Inflammatory macrophage (primary cell): ENCODE measurements around the gene TMEM198.
A peak's percentile ranks its signal among the peaks of the same experiment; 100 is the strongest.

Experiments used
- DNase-seq, 2 donors: peaks; one replicate each; pipeline ENCODE4 v3.0.0-alpha.2; 2020 to 2022
- total RNA-seq, 18 experiments: gene quantifications; one replicate each; lab custom pipeline; 2026; ENCODE audit warnings: mixed read lengths in 6 of 18, inconsistent platforms in 2 of 18; lab: John Stamatoyannopoulos, UW

Gene TMEM198
- total RNA-seq: 0 to 0.49 (median 0.13) reads per million in 18 experiments

- DNase-seq: peak; percentile 85 to 93
Measured at GRCh38 chr2:219543596-219544358, at the start of gene TMEM198, which contains the start of gene CHPF. TMEM198 (plus strand) TSS chr2:219544028; CDS start chr2:219544728, 700 bp downstream. CHPF (minus strand) TSS chr2:219543809; CDS start chr2:219543538, 271 bp downstream.

- no peak for DNase-seq
Measured at GRCh38 chr2:219494952-219495530, 48.8 kb upstream of the TMEM198 start.

GRCh38 chr2:219495531-219496122 lies 48.2 kb upstream of the TMEM198 start:
- peak; percentile 37 to 51 for DNase-seq

- no peak for DNase-seq
Measured at GRCh38 chr2:219496247-219496824, 47.5 kb upstream of the TMEM198 start.

- no peak for DNase-seq
Measured at GRCh38 chr2:219496825-219497494, 46.9 kb upstream of the TMEM198 start.

GRCh38 chr2:219497495-219498279 lies 46.1 kb upstream of the TMEM198 start:
- peak; percentile 82 to 90 for DNase-seq

GRCh38 chr2:219498280-219499057 lies 45.4 kb upstream of the TMEM198 start, which contains the start of gene GMPPA:
GMPPA (plus strand) TSS chr2:219498891; CDS start chr2:219499976, 1,085 bp downstream.
- DNase-seq: peak; percentile 98 to 99

GRCh38 chr2:219499058-219499307 lies 44.8 kb upstream of the TMEM198 start:
- DNase-seq: no peak

GRCh38 chr2:219499555-219499954 lies 44.3 kb upstream of the TMEM198 start:
- DNase-seq: no peak

- no peak for DNase-seq
Measured at GRCh38 chr2:219500135-219500534, 43.7 kb upstream of the TMEM198 start.

- DNase-seq: no peak
Measured at GRCh38 chr2:219501849-219502248, 42.0 kb upstream of the TMEM198 start.

GRCh38 chr2:219502618-219503017 lies 41.2 kb upstream of the TMEM198 start:
- no peak for DNase-seq

GRCh38 chr2:219505585-219505984 lies 38.2 kb upstream of the TMEM198 start:
- DNase-seq: no peak

GRCh38 chr2:219506153-219506801 lies 37.6 kb upstream of the TMEM198 start:
- no peak for DNase-seq

GRCh38 chr2:219506802-219507526 lies 36.9 kb upstream of the TMEM198 start:
- no peak for DNase-seq

GRCh38 chr2:219507581-219508443 lies 36.0 kb upstream of the TMEM198 start:
- no peak for DNase-seq

- no peak for DNase-seq
Measured at GRCh38 chr2:219508444-219508734, 35.4 kb upstream of the TMEM198 start.

- peak in 1 of 2 donors; percentile 23 for DNase-seq
Measured at GRCh38 chr2:219508971-219509779, 34.7 kb upstream of the TMEM198 start.
